GM12892 (cell line): ENCODE results near the gene FGD4.
"Not testable (repeated sequence)": the region's sequence is repeated elsewhere in the genome, so short reads cannot be mapped to it uniquely, and the experiment has no call there.

ENCODE experiments used
- DNase-seq: peaks from one replicate; pipeline ENCODE4 v3.0.0; 2011; ENCODE audit not compliant: insufficient read length
- FAIRE-seq: peaks from 2 replicates; lab custom pipeline; 2011; peaks lifted over from hg19 to GRCh38; lab: Jason Lieb, UNC
- POLR2A ChIP-seq: IDR thresholded peaks from 2 replicates; pipeline ENCODE4 v1.6.1; 2011; ENCODE audit warnings: low read depth, low read length, control low read depth
- POLR2AphosphoS5 ChIP-seq: IDR thresholded peaks from 2 replicates; pipeline ENCODE4 v1.6.1; 2011; ENCODE audit warnings: low read depth, low read length, control low read depth
- TAF1 ChIP-seq: IDR thresholded peaks from 2 replicates; pipeline ENCODE4 v1.6.1; 2011; ENCODE audit warnings: low read depth, mild to moderate bottlenecking, control low read depth, low read length, borderline replicate concordance

FGD4 gene

DNA sequence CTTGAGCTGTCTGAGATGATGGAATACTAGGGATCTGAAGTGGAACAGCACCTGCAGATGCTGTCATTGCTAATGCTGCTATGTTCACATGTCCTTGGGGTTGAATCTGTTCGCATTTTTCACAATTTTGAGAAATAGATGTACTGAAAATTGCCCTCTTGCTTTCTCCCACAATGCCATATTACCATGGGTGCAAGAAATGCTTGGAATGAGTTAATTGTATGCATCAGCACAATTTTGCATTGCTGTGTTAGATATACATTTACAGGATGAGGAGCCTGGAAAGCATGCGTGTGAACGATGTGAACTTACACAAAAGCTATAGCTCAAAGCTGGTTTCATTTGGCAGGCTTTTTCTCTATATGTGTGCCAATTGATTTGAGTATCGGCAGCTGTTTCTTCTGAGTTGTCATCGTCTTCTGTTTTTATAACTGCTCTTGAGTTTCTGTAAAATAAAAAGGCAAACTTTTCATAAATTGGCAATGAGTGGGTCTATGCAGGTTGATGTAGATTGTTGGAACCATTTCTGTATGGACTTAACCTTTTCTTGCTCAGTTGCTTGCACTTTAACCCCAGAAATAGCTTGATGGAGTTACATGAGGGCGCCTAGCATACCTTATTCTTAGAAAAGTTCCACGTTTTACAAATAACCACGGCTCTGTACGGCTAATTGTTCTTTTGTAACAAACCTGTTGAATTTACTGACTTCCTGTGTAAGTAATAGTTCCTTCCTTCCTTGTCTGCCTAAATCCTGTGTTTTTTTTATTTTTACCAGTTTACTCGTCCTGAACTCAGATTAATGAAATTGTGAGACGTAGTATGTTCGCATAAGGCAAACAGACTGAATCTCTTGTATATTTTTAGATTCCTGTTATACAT lies 105.9 kb downstream of the FGD4 start:
- FAIRE-seq: no peak
- DNase-seq: no peak
- TF ChIP-seq POLR2AphosphoS5 (no peak), TAF1 (no peak), POLR2A (no peak)

DNA sequence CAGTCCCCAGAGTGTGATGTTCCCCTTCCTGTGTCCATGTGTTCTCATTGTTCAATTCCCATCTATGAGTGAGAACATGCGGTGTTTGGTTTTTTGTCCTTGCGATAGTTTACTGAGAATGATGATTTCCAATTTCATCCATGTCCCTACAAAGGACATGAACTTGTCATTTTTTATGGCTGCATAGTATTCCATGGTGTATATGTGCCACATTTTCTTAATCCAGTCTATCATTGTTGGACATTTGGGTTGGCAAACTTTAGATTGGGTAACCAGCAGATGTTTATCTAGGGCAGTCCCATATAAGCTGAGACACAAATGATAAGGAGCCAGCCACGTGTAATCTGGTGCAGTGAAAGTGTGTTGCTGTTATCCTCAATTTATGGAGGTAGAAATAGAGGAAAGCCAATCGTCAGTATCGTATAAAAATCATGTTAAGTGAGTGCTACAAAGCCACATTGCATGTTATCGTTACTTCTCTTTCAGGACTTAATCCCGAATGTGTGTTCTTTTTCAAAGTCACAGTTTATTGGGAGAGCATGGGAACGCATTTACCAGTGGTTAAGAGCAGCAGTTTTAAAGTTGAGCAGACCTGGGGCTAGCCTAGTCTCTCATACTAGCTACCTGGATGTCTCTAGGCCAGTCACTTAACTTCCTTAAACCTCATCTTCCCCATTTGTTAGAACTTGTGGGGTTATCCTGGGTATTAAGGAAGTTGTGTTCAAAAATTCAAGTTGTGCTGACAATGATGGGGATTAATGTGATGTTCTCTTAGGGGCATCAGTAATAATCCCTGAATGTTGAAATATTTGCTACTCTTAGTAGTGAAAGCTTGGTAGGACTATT lies 108.0 kb downstream of the FGD4 start:
- FAIRE-seq: not testable (repeated sequence)

GRCh38 chr12:32507942-32508320 lies 108.6 kb downstream of the FGD4 start:
- TF ChIP-seq POLR2AphosphoS5: no peak
- no peak for TF ChIP-seq POLR2A
- no peak for TF ChIP-seq TAF1
- no peak for FAIRE-seq
- no peak for DNase-seq

More for the DNA sequence above, 108.0 kb downstream of the FGD4 start:
- not testable (repeated sequence) for DNase-seq

GRCh38 chr12:32508626-32509025 lies 109.3 kb downstream of the FGD4 start:
- no peak for DNase-seq
- no peak for FAIRE-seq
- no peak for TF ChIP-seq POLR2A
- TF ChIP-seq TAF1: no peak
- no peak for TF ChIP-seq POLR2AphosphoS5

GRCh38 chr12:32509328-32510091 lies 110.2 kb downstream of the FGD4 start:
- DNase-seq (no peak), FAIRE-seq (no peak)
- TF ChIP-seq POLR2AphosphoS5: no peak
- TF ChIP-seq POLR2A: no peak
- TF ChIP-seq TAF1: no peak

- not testable (repeated sequence) for FAIRE-seq, DNase-seq
Measured at GRCh38 chr12:32511976-32512375, 112.6 kb downstream of the FGD4 start.

DNA sequence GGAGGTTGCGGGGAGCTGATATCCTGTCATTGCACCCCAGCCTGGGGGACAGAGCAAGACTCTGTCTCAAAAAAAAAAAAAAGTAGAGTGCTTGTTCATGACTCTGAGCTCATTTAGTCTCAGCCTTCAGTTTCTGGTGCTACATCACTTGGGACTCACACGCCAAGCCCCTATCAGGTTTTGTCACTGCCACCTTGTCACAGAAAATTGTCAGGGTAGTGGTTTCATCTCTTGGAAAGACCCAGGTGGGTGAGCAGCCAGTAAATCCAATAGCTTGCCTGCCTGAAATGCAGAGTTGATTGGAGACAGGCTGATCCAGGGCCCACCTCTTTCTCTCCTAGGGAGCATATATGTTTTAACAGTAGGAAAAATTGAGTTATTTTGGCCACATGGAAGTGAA lies 113.0 kb downstream of the FGD4 start:
- no peak for DNase-seq
- FAIRE-seq: no peak
- TF ChIP-seq TAF1 (no peak), POLR2AphosphoS5 (no peak), POLR2A (no peak)

DNA sequence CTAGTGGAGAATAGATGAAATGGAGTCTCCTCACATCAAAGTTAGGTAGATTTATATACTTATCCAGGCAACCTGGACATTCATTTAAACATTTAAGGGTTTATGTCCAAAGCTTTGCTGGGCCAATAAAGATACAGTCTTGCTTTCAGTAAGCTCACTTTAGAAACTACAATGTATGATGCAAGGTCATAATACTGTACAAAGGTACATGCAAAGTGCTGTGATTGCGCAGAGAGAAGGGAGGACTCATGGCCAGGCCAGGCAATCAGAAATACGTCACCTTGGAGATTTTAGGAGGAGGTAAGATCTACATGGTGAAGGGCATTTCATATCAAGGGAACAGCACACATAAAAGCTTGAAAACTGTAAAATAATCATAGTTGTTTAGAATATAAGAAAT lies 113.6 kb downstream of the FGD4 start:
- no peak for TF ChIP-seq POLR2A
- no peak for TF ChIP-seq TAF1
- TF ChIP-seq POLR2AphosphoS5: no peak
- FAIRE-seq (no peak), DNase-seq (no peak)

DNA sequence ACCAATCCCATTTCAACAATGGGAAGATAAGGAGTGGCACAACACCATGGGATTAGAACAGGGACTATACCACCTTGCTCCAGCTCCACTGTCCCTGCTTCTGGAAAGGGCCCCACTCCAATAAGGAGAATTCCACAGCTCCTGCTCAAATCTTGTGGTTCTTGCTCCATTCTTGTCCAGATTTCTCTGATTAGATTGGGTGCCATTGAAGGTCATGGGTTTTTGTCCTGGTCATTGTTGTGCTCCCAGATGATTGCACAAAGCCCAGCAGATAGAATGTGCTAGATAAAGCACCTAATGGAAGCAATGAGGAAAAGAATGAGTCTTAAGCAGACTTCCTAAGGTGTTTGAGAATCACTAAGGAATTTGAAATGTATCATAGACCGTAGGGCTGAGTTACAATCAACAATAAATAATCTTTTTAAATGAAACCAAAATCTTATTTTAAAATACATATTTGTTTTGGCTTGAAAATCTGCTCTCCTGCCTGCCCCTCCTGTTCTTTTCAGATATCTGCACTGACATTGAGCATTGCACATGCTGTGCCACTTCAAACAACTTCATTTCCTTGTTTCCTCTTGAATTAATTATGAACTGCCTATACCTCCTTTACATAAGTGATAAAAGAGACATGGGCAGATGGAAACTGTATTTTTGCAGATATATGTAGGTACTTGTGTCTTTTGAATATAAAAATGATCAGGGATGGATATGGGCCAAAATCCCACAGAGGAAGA lies 115.9 kb downstream of the FGD4 start:
- no peak for FAIRE-seq
- TF ChIP-seq POLR2AphosphoS5 (no peak), POLR2A (no peak), TAF1 (no peak)
- DNase-seq: no peak

DNA sequence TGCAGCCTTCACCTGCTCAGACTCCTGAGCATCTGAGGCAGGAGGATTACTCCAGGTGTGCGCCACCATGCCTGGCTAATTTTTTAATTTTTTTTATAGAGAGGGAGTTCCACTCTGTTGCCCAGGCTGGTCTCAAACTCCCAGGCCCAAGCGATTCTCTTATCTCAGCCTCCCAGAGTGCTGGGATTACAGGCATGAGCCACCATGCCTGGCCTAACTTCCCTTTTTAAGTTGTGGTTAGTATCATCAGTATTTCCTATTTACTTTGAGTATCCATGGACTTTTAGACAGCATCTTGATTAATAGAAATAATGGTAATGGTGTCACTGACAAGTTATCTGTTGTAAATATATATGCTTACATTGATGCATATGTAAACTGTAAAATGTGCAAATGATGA lies 116.9 kb downstream of the FGD4 start:
- TF ChIP-seq TAF1 (no peak), POLR2A (no peak), POLR2AphosphoS5 (no peak)
- DNase-seq: no peak
- no peak for FAIRE-seq

DNA sequence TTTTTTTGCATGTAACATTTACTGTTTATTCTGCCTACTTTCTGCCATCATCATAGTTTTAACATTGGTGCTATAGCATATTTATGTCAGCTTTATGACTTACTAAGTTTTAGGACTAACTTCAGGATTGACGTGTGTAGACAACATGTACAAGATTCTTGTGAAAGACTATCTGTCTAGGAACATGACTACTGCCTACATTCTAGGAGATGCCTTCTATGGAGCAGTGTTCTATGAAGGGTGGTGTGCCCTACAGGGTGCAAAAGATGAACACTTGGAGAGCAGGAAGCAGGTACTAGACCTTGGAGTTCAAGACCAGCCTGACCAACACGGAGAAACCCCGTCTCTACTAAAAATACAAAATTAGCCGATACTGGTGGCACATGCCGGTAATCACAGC lies 118.6 kb downstream of the FGD4 start:
- FAIRE-seq: no peak
- TF ChIP-seq POLR2AphosphoS5 (no peak), TAF1 (no peak), POLR2A (no peak)
- no peak for DNase-seq

DNA sequence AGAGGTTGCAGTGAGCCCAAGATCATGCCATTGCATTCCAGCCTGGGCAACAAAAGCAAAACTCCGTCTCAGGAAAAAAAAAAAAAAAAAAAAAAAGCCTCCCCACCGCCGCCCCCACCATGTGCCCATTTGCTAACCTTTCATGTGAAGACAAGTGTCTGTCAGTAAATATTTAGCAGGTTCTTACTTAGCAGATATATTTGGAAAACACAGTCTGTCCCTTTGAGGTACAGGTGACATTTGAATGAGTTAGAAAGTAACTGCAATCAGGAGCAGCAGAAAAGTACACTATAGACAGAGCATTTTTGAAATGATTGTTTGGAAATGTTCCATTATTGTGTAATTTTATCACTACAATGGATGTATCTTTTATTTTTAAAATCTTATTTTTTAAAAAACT lies 119.7 kb downstream of the FGD4 start:
- TF ChIP-seq TAF1 (no peak), POLR2A (no peak), POLR2AphosphoS5 (no peak)
- FAIRE-seq: no peak
- no peak for DNase-seq
